GM10266 (cell line): ENCODE results near the gene SLC24A3.

Experiments
- DNase-seq: peaks from one replicate; pipeline ENCODE4 v3.0.0; 2012; ENCODE audit errors: extremely low spot score
- TF ChIP-seq, protein P1 (sequence below): IDR thresholded peaks from 2 replicates; pipeline ENCODE4 v1.5.1; 2012; ENCODE audit warnings: mild to moderate bottlenecking, low read depth; ENCODE audit not compliant: control insufficient read depth, insufficient read depth; ENCODE audit errors: missing control alignments

Gene SLC24A3

DNA sequence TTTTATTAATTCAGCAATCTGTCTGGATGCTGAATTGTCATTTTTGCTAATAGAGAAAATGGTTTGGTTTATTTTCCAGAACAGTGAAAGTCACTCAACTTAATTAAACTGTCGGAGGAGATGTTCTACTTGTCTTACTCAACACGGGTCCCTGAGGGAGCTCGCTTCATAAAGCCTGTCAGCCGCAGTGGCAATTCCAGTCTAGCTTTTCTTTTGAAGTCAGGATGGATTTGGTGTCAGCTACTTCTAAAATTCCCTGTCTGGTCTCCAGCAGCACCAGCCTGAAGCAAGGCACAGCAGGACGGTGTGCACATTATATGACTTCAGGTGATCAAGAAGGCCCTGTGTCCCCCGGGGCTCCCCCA lies 261.5 kb downstream of the SLC24A3 start:
- TF ChIP-seq, protein P1, sequence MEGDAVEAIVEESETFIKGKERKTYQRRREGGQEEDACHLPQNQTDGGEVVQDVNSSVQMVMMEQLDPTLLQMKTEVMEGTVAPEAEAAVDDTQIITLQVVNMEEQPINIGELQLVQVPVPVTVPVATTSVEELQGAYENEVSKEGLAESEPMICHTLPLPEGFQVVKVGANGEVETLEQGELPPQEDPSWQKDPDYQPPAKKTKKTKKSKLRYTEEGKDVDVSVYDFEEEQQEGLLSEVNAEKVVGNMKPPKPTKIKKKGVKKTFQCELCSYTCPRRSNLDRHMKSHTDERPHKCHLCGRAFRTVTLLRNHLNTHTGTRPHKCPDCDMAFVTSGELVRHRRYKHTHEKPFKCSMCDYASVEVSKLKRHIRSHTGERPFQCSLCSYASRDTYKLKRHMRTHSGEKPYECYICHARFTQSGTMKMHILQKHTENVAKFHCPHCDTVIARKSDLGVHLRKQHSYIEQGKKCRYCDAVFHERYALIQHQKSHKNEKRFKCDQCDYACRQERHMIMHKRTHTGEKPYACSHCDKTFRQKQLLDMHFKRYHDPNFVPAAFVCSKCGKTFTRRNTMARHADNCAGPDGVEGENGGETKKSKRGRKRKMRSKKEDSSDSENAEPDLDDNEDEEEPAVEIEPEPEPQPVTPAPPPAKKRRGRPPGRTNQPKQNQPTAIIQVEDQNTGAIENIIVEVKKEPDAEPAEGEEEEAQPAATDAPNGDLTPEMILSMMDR = no peak
- no peak for DNase-seq

DNA sequence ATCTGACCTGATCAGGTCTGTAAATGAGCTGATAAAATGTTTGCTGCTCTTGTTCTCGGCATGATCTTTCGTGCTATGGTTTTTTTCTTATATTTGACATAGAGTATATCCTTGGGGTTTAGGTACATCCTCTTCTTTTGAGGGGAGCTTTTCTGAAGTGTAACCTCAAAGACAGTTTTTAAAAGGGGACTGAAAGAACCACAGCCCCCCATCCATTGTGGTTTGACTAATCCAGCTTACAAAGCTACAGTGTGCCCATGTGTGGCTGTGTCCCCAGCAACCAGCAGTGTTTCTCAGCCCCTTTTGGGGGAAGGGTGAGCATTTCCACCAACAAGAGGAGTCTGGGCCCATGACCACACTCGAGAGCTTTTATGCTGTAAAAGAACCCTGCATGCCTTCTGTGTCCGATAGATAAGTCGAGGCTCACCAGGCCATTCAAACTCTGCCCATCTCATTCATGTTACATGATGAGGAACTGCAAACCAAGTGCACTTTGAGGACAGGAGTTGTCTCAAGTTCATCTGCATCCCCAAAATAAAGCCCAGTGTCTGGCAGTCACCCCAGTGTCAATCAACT lies 266.0 kb downstream of the SLC24A3 start:
- TF ChIP-seq, protein P1 = no peak
- DNase-seq = no peak

DNA sequence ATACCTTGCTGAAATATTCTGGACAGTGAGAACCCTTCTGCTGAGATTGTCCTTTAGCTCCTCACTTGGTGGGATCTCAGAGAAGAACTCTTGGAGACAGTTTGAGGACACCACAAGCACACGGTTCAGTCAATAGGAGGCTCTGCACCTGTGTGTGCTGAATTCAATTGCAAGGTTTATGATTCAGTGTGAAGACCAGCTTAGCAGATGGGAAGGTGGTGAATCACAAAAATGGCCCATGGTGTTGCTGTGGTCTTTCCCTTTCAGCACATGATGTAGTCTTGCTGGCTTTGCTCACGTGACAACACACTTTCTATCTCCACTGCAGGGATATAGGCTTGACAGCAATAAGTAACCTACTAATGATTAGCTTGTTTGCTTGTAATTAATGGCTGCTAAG lies 270.3 kb downstream of the SLC24A3 start:
- TF ChIP-seq, protein P1 = no peak
- DNase-seq = no peak

DNA sequence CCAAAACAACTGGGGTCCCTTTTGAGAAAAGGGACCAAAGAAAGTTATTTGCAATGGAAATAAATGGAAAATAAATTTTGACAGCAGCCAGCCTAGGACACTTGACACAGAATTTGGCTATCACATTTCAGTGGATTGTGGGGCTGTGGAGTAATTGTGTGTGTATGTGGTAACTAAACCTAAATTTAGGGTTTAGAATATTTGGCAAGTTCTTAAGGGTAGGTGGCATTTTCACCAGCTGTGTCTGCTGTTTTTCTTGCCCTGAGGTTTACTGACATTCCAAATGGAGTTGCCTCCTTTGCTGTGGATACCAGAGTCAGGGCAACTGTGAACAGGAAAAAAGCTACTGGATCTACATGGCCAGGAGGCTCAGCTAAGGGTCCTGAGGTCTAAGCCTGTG lies 270.9 kb downstream of the SLC24A3 start:
- TF ChIP-seq, protein P1 = no peak
- no peak for DNase-seq

DNA sequence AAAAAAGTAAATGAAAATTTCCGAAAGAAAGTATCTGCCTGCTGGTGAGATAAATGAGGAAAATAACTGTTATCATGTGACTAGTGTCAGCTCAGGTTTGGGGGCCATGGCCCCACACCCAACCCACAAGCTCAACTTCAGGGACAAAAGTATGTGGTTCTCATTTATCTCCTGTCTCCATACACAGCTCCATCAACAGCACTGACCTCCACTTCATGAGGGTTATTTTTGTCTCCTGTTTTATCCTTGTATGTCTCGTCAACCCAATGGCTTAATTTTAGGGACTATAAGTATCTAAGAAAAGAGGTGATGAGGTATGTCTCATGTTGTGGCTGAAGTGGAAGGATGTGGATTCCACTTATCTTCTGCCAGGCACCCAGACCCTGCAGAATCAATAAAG lies 274.0 kb downstream of the SLC24A3 start:
- TF ChIP-seq, protein P1 = no peak
- DNase-seq = no peak

DNA sequence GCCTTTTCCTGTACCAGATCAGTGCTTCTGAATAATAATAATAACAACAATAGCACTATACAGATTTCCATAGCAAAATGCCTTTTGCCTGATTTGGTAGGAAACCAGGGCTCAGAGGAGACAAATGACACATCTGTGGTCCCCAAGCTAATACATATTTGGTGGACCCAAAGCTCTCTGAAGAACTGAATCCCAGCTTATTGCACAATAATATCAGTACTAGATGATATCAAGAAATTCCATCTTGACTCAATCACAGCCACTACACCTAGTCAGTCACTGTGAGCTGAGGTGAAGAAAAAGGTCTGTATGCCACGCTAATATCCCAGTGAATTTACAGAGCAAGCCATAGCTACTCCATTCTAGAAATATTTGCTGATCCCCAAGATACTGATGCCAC lies 275.0 kb downstream of the SLC24A3 start:
- no peak for DNase-seq

DNA sequence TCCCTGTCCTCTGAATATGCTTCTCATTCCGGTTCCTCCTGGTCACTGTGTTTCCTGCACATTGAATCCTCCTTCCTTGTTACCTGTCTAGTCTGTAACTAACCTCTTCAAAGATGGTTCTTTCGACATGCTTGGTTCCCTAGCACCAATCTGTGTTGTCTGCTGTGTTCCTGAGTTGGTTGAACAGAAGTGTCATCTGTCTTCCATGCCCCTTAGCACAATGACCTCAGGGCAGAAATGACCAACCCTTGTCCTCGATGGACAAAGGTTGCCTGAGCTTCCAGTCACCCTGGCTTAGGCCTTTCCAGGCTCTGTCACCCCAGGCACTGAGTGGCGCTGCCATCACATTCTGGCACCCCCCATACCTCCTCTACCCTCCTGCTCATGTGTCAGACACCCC lies 278.8 kb downstream of the SLC24A3 start:
- TF ChIP-seq, protein P1 = no peak
- DNase-seq = no peak

More for the DNA sequence above, 275.0 kb downstream of the SLC24A3 start:
- TF ChIP-seq, protein P1 = no peak
